ENCODE measurements around the gene TMEM108.

DNA sequence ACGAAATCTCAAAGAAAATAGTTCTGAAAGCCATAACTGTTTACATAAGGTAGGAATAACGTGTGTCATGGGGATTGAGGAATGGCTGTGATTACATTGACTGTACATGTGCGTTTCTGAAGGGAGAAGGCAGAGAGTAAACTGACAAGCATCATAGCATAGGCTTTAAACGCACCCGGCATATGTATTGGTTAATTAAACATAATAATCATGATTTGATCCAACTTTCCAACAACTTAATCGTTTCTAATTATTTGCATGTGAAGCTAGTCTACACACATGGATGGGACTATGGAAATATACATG lies 3.3 kb downstream of the TMEM108 start:
- no peak for TF ChIP-seq BHLHE40 (IDR thresholded peaks at IDR 0.05; ENCODE audit: borderline replicate concordance)
- TF ChIP-seq FOXM1 (IDR thresholded peaks at IDR 0.05; ENCODE audit: borderline replicate concordance) = no peak
- TF ChIP-seq CTBP1 (IDR thresholded peaks at IDR 0.05; ENCODE audit: borderline replicate concordance) = no peak
- no peak for TF ChIP-seq SP1 (IDR thresholded peaks at IDR 0.05)
